Upper lobe of right lung (tissue), 1 donor: ENCODE measurements around the gene ARL17B. TPM values are rescaled to one million over a fixed set of nuclear protein-coding genes. Genes with fewer than 3 reads are reported as not detected.
"Not testable (repeated sequence)": the region's sequence is repeated elsewhere in the genome, so short reads cannot be mapped to it uniquely, and the experiment has no call there.

ENCODE experiments used
- ATAC-seq: fragments of 200-7000 bp; cut with Tn5 transposase; one replicate; pipeline ENCODE4 v1.9.1; 2020; ENCODE audit warnings: mild to moderate bottlenecking, moderate library complexity
- DNase-seq: peaks from one replicate; pipeline ENCODE4 v3.0.0-alpha.2; 2020
- H3K27ac ChIP-seq: fragments of 200-600 bp; one replicate; pipeline ENCODE4 v1.8.0; 2022
- H3K27me3 ChIP-seq: fragments of 200-600 bp; one replicate; pipeline ENCODE4 v1.8.0; 2022; ENCODE audit warnings: mild to moderate bottlenecking
- H3K36me3 ChIP-seq: fragments of 200-600 bp; one replicate; pipeline ENCODE4 v1.8.0; 2022
- H3K4me1 ChIP-seq: fragments of 200-600 bp; one replicate; pipeline ENCODE4 v1.8.0; 2022
- H3K4me3 ChIP-seq: fragments of 200-600 bp; one replicate; pipeline ENCODE4 v1.8.0; 2022; ENCODE audit warnings: mild to moderate bottlenecking
- H3K9me3 ChIP-seq: fragments of 200-600 bp; one replicate; pipeline ENCODE4 v1.8.0; 2022
- CTCF ChIP-seq: fragments of 200-600 bp; IDR thresholded peaks from one replicate; pipeline ENCODE4 v1.8.0; 2022; ENCODE audit warnings: antibody characterized with exemption
- intact Hi-C: fragments of 100-400 bp; cut with DNase I; formaldehyde crosslinking; loops from one replicate; pipeline ENCODE4 v1.11.0; 2022
- total RNA-seq: library from RNA; stranded (reverse); fragmentation: NEBNext Ultra II Directional; extraction: Animal tissue kit (Norgen Biotek cat#: 25700); gene quantifications from one replicate; pipeline ENCODE4 v1.2.1, GENCODE V29; 2021
- donor health status: DM: no; HTN: yes; CAD: no; lungs with severe emphysema.

The ARL17B gene
- total RNA-seq, 1 donor from 2014 or later: 31.0 TPM

DNA sequence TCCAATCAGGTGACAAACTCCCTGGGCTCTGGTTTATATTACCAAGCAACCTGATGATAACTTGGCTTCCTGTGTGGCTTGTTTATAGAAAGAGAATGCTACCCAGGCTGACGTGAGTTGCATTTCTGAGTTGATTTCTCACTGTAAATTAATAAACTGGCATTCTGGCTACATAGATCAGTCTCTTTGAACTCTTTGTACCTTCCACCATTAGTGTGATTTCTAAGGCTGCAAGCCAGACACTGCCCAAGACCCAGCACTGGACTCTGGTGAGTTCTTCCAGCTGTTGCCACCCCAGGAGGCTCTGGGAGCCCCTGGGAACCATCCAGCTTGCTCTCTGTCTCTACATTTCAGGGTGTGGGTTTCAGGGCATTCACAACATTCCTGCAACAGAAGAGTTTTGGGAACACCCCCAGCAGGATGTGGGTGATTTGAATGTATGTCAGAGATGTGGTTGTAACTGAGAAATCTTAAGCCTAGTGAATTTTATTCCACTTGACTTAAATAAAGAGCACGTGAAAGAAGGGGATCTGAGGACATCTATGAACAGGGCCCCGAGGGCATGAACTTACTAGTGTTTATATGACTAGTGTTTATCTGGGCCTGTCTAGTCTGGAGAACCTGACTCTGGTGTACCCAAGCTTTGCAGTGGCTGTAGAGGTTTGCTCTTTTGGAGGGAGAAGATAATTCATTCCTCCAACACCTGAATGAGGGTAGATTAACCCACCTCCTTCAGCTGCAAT, 96.9 kb downstream of the ARL17B start:
- intact Hi-C loops: no loop called here
- no peak for DNase-seq

DNA sequence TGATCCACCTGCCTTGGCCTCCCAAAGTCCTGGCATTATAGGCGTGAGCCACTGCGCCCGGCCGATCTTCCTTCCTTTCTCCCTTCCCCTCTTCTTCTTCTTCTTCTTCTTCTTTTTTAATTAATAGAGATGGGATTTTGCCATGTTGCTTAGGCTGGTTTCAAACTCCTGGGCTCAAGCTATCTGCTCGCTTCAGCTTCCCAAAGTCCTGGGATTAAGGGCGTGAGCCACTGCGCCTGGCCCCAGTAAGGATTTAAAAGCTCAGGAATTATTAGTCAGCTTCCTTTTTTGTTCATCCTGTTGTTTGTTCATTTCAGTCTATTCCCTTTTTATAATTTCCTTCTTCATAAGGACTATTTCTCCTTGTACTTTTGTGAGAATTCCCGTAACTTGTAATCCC, 99.3 kb downstream of the ARL17B start:
- H3K27me3 ChIP-seq: no peaks in the 10 kb centered on the region
- H3K4me1 ChIP-seq: no peaks in the 10 kb centered on the region
- ATAC-seq (no peak), DNase-seq (no peak)
- H3K4me3 ChIP-seq: no peak overlapping the region
- no peak for TF ChIP-seq CTCF
- no peak overlapping the region for H3K27ac ChIP-seq
- intact Hi-C loops: no loop called here
- no peaks in the 10 kb centered on the region for H3K9me3 ChIP-seq
- no peaks in the 10 kb centered on the region for H3K36me3 ChIP-seq

More for the DNA sequence above, 96.9 kb downstream of the ARL17B start:
- H3K27ac ChIP-seq: no peak overlapping the region
- no peak overlapping the region for H3K4me3 ChIP-seq
- H3K36me3 ChIP-seq: no peaks in the 10 kb centered on the region
- no peak for ATAC-seq
- no peaks in the 10 kb centered on the region for H3K9me3 ChIP-seq
- no peaks in the 10 kb centered on the region for H3K4me1 ChIP-seq
- TF ChIP-seq CTCF: no peak
- H3K27me3 ChIP-seq: no peaks in the 10 kb centered on the region

GRCh38 chr17:46259845-46260661, 101.5 kb downstream of the ARL17B start:
- H3K36me3 ChIP-seq, H3K9me3 ChIP-seq, H3K27me3 ChIP-seq, H3K27ac ChIP-seq, intact Hi-C loops, H3K4me1 ChIP-seq: not testable (repeated sequence)
- ATAC-seq (peak; percentile 92), DNase-seq (peak; percentile 72)
- peak overlapping the region; percentile 27 for H3K4me3 ChIP-seq

DNA sequence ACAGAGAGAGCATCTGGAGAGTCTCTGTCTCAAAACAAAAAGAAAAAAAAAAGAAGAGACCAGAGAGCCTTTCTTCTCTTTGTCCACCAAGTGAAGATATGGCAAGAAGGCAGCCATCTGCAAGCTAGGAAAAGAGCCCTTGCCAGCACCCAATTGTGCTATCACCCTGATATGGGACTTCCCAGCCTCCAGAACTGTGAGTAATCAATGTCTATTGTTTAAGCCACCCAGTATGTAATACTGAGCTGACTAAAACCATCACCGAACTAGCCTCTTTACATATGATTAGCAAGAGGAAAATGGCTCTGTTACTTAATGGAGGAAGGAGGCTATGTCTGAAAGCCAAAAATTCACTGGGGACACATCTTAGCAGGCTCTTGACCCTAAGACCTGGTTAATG, 105.2 kb downstream of the ARL17B start:
- ATAC-seq, H3K36me3 ChIP-seq, DNase-seq: not testable (repeated sequence)

GRCh38 chr17:46254215-46254614, 107.4 kb downstream of the ARL17B start:
- ATAC-seq, intact Hi-C loops, DNase-seq, H3K4me3 ChIP-seq, H3K27ac ChIP-seq, H3K36me3 ChIP-seq, H3K27me3 ChIP-seq, H3K4me1 ChIP-seq, H3K9me3 ChIP-seq: not testable (repeated sequence)

More for the DNA sequence above, 105.2 kb downstream of the ARL17B start:
- H3K4me1 ChIP-seq, H3K27me3 ChIP-seq, H3K4me3 ChIP-seq, H3K9me3 ChIP-seq, H3K27ac ChIP-seq, intact Hi-C loops: not testable (repeated sequence)

DNA sequence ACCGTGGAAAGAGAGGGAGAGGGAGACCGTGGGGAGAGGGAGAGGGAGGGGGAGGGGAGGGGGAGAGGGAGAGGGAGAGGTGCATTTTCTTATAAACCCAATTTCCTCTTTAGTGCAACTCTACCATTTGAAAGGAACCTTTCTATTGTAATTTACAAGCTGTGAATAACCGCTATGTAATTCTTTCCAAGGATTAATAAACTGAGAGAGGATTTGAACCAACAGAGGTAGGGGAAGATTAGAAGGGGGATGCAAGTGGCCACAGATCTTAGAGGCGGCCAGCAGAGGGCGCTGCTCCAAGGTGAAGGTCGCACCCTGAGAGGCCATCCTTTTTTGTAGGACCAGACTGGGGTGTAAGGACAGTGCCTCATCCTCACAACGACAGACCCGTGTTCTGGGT, 107.8 kb downstream of the ARL17B start:
- H3K4me3 ChIP-seq, H3K36me3 ChIP-seq, H3K27me3 ChIP-seq, H3K4me1 ChIP-seq, H3K9me3 ChIP-seq, H3K27ac ChIP-seq, intact Hi-C loops: not testable (repeated sequence)
- peak; percentile 80 for DNase-seq
- ATAC-seq: peak; percentile 95
- TF ChIP-seq CTCF: peak; percentile 70

GRCh38 chr17:46252804-46253203, 108.8 kb downstream of the ARL17B start:
- intact Hi-C loops, H3K27me3 ChIP-seq, H3K9me3 ChIP-seq, H3K36me3 ChIP-seq, ATAC-seq, DNase-seq, H3K4me3 ChIP-seq, H3K4me1 ChIP-seq, H3K27ac ChIP-seq: not testable (repeated sequence)

DNA sequence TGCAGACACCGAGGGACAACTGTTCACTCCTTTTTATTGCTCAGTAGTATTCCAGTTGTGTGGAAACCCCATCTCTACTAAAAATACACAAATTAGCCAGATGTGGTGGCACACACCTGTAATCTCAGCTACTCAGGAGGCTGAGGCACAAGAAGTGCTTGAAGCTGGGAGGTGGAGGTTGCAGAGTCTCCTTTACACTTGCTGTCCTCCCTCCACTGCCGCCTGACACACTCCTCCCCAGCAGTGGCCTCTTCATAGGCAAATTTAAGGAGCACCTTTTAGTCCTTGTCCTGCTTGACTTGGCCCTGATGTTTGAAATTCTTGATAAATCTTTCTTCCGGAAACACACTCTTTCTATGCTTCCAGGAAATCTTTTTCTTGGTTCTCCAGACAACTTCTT, 112.4 kb downstream of the ARL17B start:
- H3K36me3 ChIP-seq, H3K4me3 ChIP-seq, H3K4me1 ChIP-seq, ATAC-seq, H3K27me3 ChIP-seq, H3K27ac ChIP-seq, intact Hi-C loops, DNase-seq, H3K9me3 ChIP-seq: not testable (repeated sequence)

- H3K36me3 ChIP-seq, H3K9me3 ChIP-seq, intact Hi-C loops, DNase-seq, H3K4me3 ChIP-seq, H3K4me1 ChIP-seq, H3K27me3 ChIP-seq, H3K27ac ChIP-seq: not testable (repeated sequence)
- peak; percentile 31 for ATAC-seq
Measured at GRCh38 chr17:46244949-46245768, 116.4 kb downstream of the ARL17B start.

DNA sequence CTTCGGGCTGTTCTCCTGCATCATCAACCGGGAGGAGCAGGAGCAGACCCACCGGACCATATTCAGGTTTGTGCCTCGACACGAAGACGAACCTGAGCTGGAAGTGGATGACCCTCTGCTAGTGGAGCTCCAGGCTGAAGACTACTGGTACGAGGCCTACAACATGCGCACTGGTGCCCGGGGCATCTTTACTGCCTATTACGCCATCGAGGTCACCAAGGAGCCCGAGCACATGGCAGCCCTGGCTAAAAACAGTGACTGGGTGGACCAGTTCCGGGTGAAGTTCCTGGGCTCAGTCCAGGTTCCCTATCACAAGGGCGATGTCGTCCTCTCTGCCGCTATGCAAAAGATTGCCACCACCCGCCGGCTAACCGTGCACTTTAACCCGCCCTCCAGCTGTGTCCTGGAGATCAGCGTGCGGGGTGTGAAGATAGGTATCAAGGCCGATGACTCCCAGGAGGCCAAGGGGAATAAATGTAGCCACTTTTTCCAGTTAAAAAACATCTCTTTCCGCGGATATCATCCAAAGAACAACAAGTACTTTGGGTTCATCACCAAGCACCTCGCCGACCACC, 117.1 kb downstream of the ARL17B start:
- H3K36me3 ChIP-seq, intact Hi-C loops, H3K4me1 ChIP-seq: not testable (repeated sequence)

More for the DNA sequence above, 117.1 kb downstream of the ARL17B start:
- not testable (repeated sequence) for H3K9me3 ChIP-seq, ATAC-seq, H3K27me3 ChIP-seq, DNase-seq, H3K4me3 ChIP-seq, H3K27ac ChIP-seq
